HepG2 (cell line): ENCODE measurements around the gene P2RX2. TPM values are rescaled to one million over a fixed set of nuclear protein-coding genes. Genes with fewer than 3 reads are reported as not detected.

Experiments used
- JARID2 ChIP-seq: sonication (generic); formaldehyde crosslinking; IDR thresholded peaks from 2 replicates; pipeline ENCODE4 v1.8.1; 2023; ENCODE audit warnings: missing genetic modification reagents, inconsistent platforms; ENCODE audit not compliant: insufficient replicate concordance
- NR2F6 ChIP-seq, 2 experiments: IDR thresholded peaks; 2 replicates each; pipeline ENCODE4 v1.6.1; 2016; ENCODE audit warnings: antibody characterized with exemption in 1 of 2, mild to moderate bottlenecking in 1 of 2
- SALL1 ChIP-seq: sonication (generic); formaldehyde crosslinking; IDR thresholded peaks from 2 replicates; pipeline ENCODE4 v1.8.0; 2022; ENCODE audit warnings: mild to moderate bottlenecking, missing genetic modification reagents
- polyA plus RNA-seq, 8 experiments: library from polyadenylated mRNA; depleted of rRNA in 3 of 8; stranded (reverse) in 7 of 8; unstranded in 1 of 8; fragments of >200 nt; fragmentation: Illumina TruSeq in 4 of 8; extraction: Trizol in 4 of 8; gene quantifications; 2 replicates each; pipeline versions ENCODE4 v1.2.1 to v1.2.3, GENCODE V29; 2011 to 2016; ENCODE audit warnings: low read depth in 4 of 8, missing spikeins in 1 of 8, mixed read lengths in 1 of 8; ENCODE audit not compliant: insufficient read depth in 1 of 8
- total RNA-seq, 5 experiments: library from RNA; depleted of rRNA; stranded (reverse); fragments of >200 nt; fragmentation: Illumina TruSeq; extraction: Trizol; gene quantifications; 2 replicates each; pipeline ENCODE4 v1.2.3, GENCODE V29; 2016; ENCODE audit warnings: low read depth in 1 of 5
- TF ChIP-seq, protein P1 (sequence below): sonication (generic); formaldehyde crosslinking; IDR thresholded peaks from 2 replicates; pipeline ENCODE4 v1.4.0; 2020; ENCODE audit warnings: mild to moderate bottlenecking, missing genetic modification reagents
- TF ChIP-seq, protein P2 (sequence below): IDR thresholded peaks from 2 replicates; pipeline ENCODE4 v1.6.1; 2016; ENCODE audit warnings: missing compliant biosample characterization, missing genetic modification reagents, borderline replicate concordance

P2RX2 gene
- total and polyA plus RNA-seq, 2 of the 13 experiments (the other 11 are each of a cell fraction or from before 2014, with no cell fraction given): not detected

DNA sequence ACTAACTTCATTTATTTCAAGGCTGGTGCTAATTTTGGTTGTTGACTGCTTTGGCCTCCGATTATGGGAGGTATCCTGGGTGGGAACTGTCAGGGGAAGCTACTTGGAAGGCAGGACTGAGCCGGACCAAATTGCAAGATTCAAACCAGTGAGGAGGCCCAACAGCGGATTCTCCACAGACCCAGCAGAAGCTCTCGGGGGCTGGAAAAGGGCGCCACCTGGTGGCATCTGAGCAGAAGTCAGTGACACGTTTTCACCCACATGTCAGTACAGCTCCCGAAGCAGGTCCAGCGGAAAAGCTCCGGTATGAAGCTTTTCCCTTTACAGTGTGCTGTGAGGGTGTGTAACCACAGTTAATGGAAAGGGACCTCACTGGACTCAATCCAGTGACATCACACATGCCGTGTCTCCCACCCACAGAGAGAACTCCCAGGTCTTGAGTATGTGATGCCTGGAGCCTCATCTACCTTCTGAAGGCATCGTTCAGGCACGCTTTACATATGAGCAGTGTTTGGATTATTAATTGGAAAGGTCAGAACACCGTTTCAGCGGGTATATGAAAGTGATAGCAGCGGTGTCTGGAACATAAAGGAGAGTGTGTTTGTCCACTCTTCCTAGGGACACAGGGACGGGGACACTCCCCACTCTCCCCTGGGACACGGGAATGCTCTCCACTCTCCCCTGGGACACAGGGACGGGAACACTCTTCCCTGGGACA, 3.6 kb upstream of the P2RX2 start (continued):
- TF ChIP-seq, protein P1, sequence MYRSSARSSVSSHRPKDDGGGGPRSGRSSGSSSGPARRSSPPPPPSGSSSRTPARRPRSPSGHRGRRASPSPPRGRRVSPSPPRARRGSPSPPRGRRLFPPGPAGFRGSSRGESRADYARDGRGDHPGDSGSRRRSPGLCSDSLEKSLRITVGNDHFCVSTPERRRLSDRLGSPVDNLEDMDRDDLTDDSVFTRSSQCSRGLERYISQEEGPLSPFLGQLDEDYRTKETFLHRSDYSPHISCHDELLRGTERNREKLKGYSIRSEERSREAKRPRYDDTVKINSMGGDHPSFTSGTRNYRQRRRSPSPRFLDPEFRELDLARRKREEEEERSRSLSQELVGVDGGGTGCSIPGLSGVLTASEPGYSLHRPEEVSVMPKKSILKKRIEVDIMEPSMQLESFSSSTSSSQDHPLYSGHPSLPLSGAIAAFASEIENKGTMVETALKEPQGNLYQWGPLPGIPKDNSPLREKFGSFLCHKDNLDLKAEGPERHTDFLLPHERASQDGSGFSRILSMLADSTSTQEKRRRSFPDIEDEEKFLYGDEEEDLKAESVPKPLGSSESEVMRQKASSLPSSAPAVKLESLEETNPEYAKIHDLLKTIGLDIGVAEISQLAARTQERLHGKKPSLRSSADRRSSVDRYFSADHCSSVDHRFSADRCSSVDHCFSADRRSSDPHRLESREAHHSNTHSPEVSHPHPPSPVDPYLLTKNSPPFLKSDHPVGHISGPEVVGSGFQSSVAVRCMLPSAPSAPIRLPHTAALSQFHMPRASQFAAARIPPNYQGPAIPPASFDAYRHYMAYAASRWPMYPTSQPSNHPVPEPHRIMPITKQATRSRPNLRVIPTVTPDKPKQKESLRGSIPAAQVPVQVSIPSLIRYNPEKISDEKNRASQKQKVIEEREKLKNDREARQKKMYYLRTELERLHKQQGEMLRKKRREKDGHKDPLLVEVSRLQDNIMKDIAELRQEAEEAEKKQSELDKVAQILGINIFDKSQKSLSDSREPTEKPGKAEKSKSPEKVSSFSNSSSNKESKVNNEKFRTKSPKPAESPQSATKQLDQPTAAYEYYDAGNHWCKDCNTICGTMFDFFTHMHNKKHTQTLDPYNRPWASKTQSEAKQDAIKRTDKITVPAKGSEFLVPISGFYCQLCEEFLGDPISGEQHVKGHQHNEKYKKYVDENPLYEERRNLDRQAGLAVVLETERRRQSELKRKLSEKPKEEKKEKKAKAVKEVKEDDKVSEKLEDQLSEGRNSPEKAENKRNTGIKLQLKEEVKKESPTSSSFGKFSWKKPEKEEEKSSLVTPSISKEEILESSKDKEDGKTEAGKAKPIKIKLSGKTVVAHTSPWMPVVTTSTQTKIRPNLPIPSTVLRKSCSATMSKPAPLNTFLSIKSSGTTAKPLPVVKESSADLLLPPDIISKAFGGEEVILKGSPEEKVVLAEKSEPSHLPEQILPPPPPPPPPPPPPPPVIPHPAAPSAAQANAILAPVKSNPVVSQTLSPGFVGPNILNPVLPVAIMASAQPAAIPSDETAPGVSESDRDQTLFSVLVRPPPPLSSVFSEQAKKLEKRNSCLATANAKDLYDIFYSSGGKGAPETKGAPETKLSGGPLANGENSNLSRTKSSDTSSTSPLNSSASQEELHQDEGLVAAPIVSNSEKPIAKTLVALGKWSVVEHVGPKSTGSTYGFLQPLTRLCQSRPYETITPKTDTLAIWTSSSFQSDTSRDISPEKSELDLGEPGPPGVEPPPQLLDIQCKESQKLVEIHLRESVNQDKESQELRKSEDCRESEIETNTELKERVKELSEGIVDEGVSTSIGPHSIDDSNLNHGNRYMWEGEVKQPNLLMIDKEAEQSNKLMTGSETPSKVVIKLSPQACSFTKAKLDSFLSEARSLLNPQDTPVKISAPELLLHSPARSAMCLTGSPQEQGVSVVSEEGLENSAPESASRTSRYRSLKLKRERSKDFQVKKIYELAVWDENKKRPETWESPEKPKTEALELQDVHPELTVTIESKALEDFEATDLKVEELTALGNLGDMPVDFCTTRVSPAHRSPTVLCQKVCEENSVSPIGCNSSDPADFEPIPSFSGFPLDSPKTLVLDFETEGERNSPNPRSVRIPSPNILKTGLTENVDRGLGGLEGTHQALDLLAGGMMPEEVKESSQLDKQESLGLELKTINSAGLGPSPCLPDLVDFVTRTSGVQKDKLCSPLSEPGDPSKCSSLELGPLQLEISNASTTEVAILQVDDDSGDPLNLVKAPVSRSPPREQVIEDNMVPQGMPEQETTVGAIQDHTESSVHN (CRISPR knock-in tag): 0 out of 2 replicates have a peak, but pooled peaks have one; percentile 43
- TF ChIP-seq, protein P2, sequence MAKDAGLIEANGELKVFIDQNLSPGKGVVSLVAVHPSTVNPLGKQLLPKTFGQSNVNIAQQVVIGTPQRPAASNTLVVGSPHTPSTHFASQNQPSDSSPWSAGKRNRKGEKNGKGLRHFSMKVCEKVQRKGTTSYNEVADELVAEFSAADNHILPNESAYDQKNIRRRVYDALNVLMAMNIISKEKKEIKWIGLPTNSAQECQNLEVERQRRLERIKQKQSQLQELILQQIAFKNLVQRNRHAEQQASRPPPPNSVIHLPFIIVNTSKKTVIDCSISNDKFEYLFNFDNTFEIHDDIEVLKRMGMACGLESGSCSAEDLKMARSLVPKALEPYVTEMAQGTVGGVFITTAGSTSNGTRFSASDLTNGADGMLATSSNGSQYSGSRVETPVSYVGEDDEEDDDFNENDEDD (CRISPR knock-in tag): no peak
- TF ChIP-seq NR2F6 (IDR thresholded peaks at IDR 0.05): no peak
- TF ChIP-seq NR2F6 (CRISPR knock-in tag; IDR thresholded peaks at IDR 0.05): peak; percentile 35; the same call in 1 of the 2 replicates
- peak; percentile 44; the same call in 1 of the 2 replicates for TF ChIP-seq SALL1
- TF ChIP-seq JARID2: no peak
